GM23248 (cell line): Measurements from ENCODE around the gene CYBB. TPM values are rescaled to one million over a fixed set of nuclear protein-coding genes. Genes with fewer than 3 reads are reported as not detected.

ENCODE experiments used
- DNase-seq: peaks from one replicate; pipeline ENCODE4 v3.0.0-alpha.2; 2015
- H2AFZ ChIP-seq: fragments of 200-600 bp; sonication (generic); 2 replicates; pipeline ENCODE4 v1.6.1; 2016; ENCODE audit warnings: antibody characterized with exemption
- H3F3A ChIP-seq: fragments of 200-600 bp; sonication (generic); 2 replicates; pipeline ENCODE4 v1.6.1; 2016; ENCODE audit warnings: mild to moderate bottlenecking, antibody characterized with exemption, mixed run types; ENCODE audit not compliant: insufficient read depth
- H3K27ac ChIP-seq: fragments of 200-600 bp; sonication (generic); 2 replicates; pipeline ENCODE4 v1.5.1; 2016; ENCODE audit warnings: mild to moderate bottlenecking
- H3K27me3 ChIP-seq: fragments of 200-600 bp; sonication (generic); replicated peaks from 2 replicates; pipeline ENCODE4 v1.6.1; 2016; ENCODE audit warnings: mild to moderate bottlenecking; ENCODE audit not compliant: insufficient read depth
- H3K36me3 ChIP-seq: fragments of 200-600 bp; sonication (generic); 2 replicates; pipeline ENCODE4 v1.6.1; 2016; ENCODE audit warnings: low read depth, mild to moderate bottlenecking
- H3K4me1 ChIP-seq: fragments of 200-600 bp; sonication (generic); 2 replicates; pipeline ENCODE4 v1.6.1; 2016; ENCODE audit warnings: mild to moderate bottlenecking; ENCODE audit not compliant: insufficient read depth
- H3K4me2 ChIP-seq: fragments of 200-600 bp; sonication (generic); one replicate; pipeline ENCODE4 v1.6.1; 2016; ENCODE audit warnings: mild to moderate bottlenecking; ENCODE audit not compliant: unreplicated experiment
- H3K4me3 ChIP-seq: fragments of 200-600 bp; sonication (generic); 2 replicates; pipeline ENCODE4 v1.5.1; 2016; ENCODE audit warnings: mild to moderate bottlenecking
- H3K79me2 ChIP-seq: fragments of 200-600 bp; sonication (generic); 2 replicates; pipeline ENCODE4 v1.6.1; 2016; ENCODE audit warnings: mild to moderate bottlenecking; ENCODE audit not compliant: insufficient read depth
- H3K9ac ChIP-seq: fragments of 200-600 bp; sonication (generic); 2 replicates; pipeline ENCODE4 v1.6.1; 2016; ENCODE audit warnings: mild to moderate bottlenecking
- H3K9me2 ChIP-seq: fragments of 200-600 bp; sonication (generic); 2 replicates; pipeline ENCODE4 v1.6.1; 2016; ENCODE audit warnings: mixed run types, mild to moderate bottlenecking, moderate library complexity; ENCODE audit not compliant: insufficient read depth
- H3K9me3 ChIP-seq: fragments of 200-600 bp; sonication (generic); one replicate; pipeline ENCODE4 v1.6.1; 2017; ENCODE audit warnings: low read depth
- H4K20me1 ChIP-seq: fragments of 200-600 bp; sonication (generic); 2 replicates; pipeline ENCODE4 v1.6.0; 2016; ENCODE audit not compliant: insufficient read depth
- EZH2 ChIP-seq: fragments of 200-600 bp; sonication (generic); IDR thresholded peaks from 2 replicates; pipeline ENCODE4 v1.6.1; 2018; ENCODE audit warnings: antibody characterized with exemption, mild to moderate bottlenecking; ENCODE audit not compliant: insufficient read depth, poor library complexity, severe bottlenecking
- EZH2phosphoT487 ChIP-seq: fragments of 200-600 bp; sonication (generic); IDR thresholded peaks from 2 replicates; pipeline ENCODE4 v1.6.1; 2018; ENCODE audit warnings: antibody characterized with exemption, moderate library complexity, mild to moderate bottlenecking, low read depth; ENCODE audit not compliant: insufficient read depth
- WGBS, 2 experiments: methylation state at CpG; one replicate each; pipeline ENCODE4 v1.1.6; 2015 to 2017; ENCODE audit warnings: low lambda C conversion rate in 2 of 2, low coverage in 1 of 2; ENCODE audit errors: missing lambda C conversion rate in 2 of 2; 5-methylcytosine and 5-hydroxymethylcytosine counted together
- in situ Hi-C: fragments of 300-500 bp; cut with MboI; formaldehyde crosslinking; loops from 2 replicates; pipeline ENCODE4 v1.15.0; 2020
- polyA plus RNA-seq: library from polyadenylated mRNA; unstranded; fragments of >200 nt; fragmentation: Nextera tagmentation; extraction: Ambion mirVana; gene quantifications from 2 replicates; pipeline ENCODE4 v1.2.1, GENCODE V29; 2016
- total RNA-seq: library from RNA; depleted of rRNA; stranded (reverse); fragments of >200 nt; shearing (Covaris generic); gene quantifications from 2 replicates; pipeline ENCODE4 v1.2.3, GENCODE V29; 2014

CYBB gene
- total and polyA plus RNA-seq, 2 experiments from 2014 or later, result not detected

DNA sequence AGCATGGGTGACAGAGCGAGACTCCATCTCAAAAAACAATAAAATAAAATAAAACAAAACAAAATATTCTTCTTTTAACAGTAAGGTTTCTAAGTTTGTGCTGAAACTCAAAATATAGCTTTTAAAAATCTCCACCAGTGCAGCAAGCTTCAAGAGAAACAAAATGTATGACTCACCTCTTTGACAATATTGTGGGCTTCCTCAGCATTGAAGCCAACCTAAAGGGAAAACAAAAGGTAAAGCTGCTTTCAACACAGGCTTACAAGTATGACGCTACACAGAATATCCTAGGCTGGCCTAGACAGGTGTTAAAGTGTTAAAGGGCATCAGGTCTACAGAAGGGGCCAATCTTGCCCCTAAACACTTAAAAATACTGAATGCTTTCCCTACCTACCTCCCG, 66.3 kb downstream of the CYBB start:
- Histone ChIP-seq H3K36me3 (no peaks in the 10 kb centered on the region), H3K9ac (peak overlapping the region; percentile 91; the same call in 1 of the 2 replicates), H3K4me2 (peak overlapping the region; percentile 73), H3K27ac (0 out of 2 replicates have a peak overlapping the region, but pooled peaks have one; percentile 52), H3K9me3 (no peaks in the 10 kb centered on the region), H3K9me2 (no peaks in the 10 kb centered on the region), H3K79me2 (no peaks in the 10 kb centered on the region), H3K27me3 (no peaks in the 10 kb centered on the region), H4K20me1 (no peaks in the 10 kb centered on the region), H3K4me1 (0 out of 2 replicates have a peak, but pooled peaks cover 3% of the 10 kb centered on the region), H3F3A (no peaks in the 10 kb centered on the region), H2AFZ (no peak overlapping the region), H3K4me3 (peak overlapping the region; percentile 84)
- 100% methylated on average over 3 of the region's 3 CpGs for WGBS, 2 experiments
- no peak for TF ChIP-seq EZH2
- no peak for TF ChIP-seq EZH2phosphoT487
- in situ Hi-C loops, result no loop called here
- peak; percentile 12 for DNase-seq

DNA sequence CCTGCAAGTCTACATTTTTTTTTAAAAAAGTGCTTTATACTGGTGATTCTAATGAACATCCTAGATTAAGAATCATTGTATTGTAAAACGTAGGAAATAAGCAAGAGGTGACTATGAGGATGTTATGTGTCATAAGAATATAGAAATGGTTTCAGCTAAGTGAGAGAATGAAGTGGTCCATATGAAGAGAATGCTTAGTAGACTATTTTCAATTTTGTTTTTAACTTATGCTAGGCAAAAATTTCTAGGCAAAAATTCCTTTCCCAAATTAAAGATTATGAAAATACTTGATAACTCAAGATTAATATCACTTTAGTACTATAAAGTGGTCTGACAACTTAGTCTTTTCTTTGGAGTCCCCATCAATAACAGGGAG, 66.7 kb downstream of the CYBB start:
- in situ Hi-C loops, result no loop called here
- Histone ChIP-seq H2AFZ (peak overlapping the region; percentile 94), H3K27ac (peak overlapping the region; percentile 52; the same call in 1 of the 2 replicates), H4K20me1 (no peaks in the 10 kb centered on the region), H3K27me3 (no peaks in the 10 kb centered on the region), H3K4me2 (peak overlapping the region; percentile 73), H3K9ac (peak overlapping the region; percentile 91), H3K9me2 (no peaks in the 10 kb centered on the region), H3K4me3 (peak overlapping the region; percentile 84), H3K4me1 (0 out of 2 replicates have a peak, but pooled peaks cover 3% of the 10 kb centered on the region), H3F3A (no peaks in the 10 kb centered on the region), H3K79me2 (no peaks in the 10 kb centered on the region), H3K36me3 (no peaks in the 10 kb centered on the region), H3K9me3 (no peaks in the 10 kb centered on the region)
- TF ChIP-seq EZH2 (no peak), EZH2phosphoT487 (no peak)
- peak; percentile 1 for DNase-seq
- WGBS, 2 experiments, result 9 to 11% methylated on average over 1 of the region's 1 CpG

- peak; percentile 86 for DNase-seq
- peak within 1 kb of the TSS; percentile 52 for H3K27ac ChIP-seq
- 0 out of 2 replicates have a peak, but pooled peaks cover 3% of the 10 kb centered on the region for H3K4me1 ChIP-seq
- WGBS, 2 experiments, result 1 to 3% methylated on average over 14 to 39 of the region's 67 CpGs
- H3K27me3 ChIP-seq, result no peaks in the 10 kb centered on the region
- peak within 1 kb of the TSS; percentile 91 for H3K9ac ChIP-seq
- peak within 1 kb of the TSS; percentile 84 for H3K4me3 ChIP-seq
- no peaks in the 10 kb centered on the region for H3K36me3 ChIP-seq
- no peaks in the 10 kb centered on the region for H3K9me2 ChIP-seq
- TF ChIP-seq EZH2phosphoT487, result no peak
- TF ChIP-seq EZH2, result no peak
- in situ Hi-C loops, result no loop called here
- no peaks in the 10 kb centered on the region for H4K20me1 ChIP-seq
- H2AFZ ChIP-seq, result peak within 1 kb of the TSS; percentile 94
- no peaks in the 10 kb centered on the region for H3K79me2 ChIP-seq
- H3K9me3 ChIP-seq, result no peaks in the 10 kb centered on the region
- H3K4me2 ChIP-seq, result peak within 1 kb of the TSS; percentile 78
- no peaks in the 10 kb centered on the region for H3F3A ChIP-seq
Measured at GRCh38 chrX:37846934-37847732, 67.3 kb downstream of the CYBB start, which contains the start of gene DYNLT3. Gene DYNLT3, minus strand, starts transcription at chrX:37847571. Its CDS starts 61 bp downstream, at chrX:37847510.

DNA sequence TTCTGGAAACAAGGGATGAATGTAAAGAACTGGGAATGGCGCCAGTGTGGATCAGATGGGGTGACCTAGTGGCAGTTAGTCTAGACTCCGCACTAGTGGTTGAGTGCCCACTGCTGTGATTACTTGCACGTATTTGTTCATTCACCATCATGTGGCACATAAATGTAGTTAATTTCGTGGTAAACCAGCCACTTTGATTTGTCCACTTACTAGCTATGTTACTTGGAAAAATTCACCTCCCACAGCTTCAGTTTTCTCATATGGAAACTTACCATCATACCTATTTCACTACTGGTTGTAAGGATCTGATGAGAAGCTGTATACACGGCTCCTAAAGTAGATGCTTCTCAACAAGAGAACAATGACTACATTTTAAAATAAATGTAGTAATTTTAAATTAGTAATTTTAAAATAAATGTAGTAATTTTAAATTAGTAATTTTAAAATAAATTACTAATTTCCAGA, 67.9 kb downstream of the CYBB start:
- Histone ChIP-seq H3K9me3 (no peaks in the 10 kb centered on the region), H4K20me1 (no peaks in the 10 kb centered on the region), H2AFZ (peak overlapping the region; percentile 94), H3K36me3 (no peaks in the 10 kb centered on the region), H3K4me3 (peak overlapping the region; percentile 84), H3K27ac (peak overlapping the region; percentile 43), H3K4me2 (peak overlapping the region; percentile 78), H3K27me3 (no peaks in the 10 kb centered on the region), H3K79me2 (no peaks in the 10 kb centered on the region), H3K9me2 (no peaks in the 10 kb centered on the region), H3K4me1 (0 out of 2 replicates have a peak, but pooled peaks cover 3% of the 10 kb centered on the region), H3F3A (no peaks in the 10 kb centered on the region), H3K9ac (peak overlapping the region; percentile 91)
- TF ChIP-seq EZH2phosphoT487, result no peak
- TF ChIP-seq EZH2, result no peak
- in situ Hi-C loops, result no loop called here
- DNase-seq, result no peak
- 4 to 9% methylated on average over 4 to 5 of the region's 5 CpGs for WGBS, 2 experiments
